Breast epithelium (tissue), 4 donors: ENCODE measurements around the gene UPK2. TPM values are rescaled to one million over a fixed set of nuclear protein-coding genes. Genes with fewer than 3 reads are reported as not detected.

Experiments
- DNase-seq, 2 donors: peaks; one replicate each; pipeline ENCODE4 v3.0.0-alpha.2; 2019; ENCODE audit warnings: low spot score in 2 of 2
- H3K27ac ChIP-seq, 2 donors: fragments of 200-600 bp; sonication (generic) in 1 of 2; one replicate each; pipeline ENCODE4 v1.5.1; 2016 to 2019; ENCODE audit warnings: mild to moderate bottlenecking in 1 of 2
- H3K27me3 ChIP-seq, 2 donors: fragments of 200-600 bp; sonication (generic) in 1 of 2; one replicate each; pipeline versions ENCODE4 v1.5.1 to v1.6.0; 2017 to 2019; ENCODE audit warnings: control low read depth in 1 of 2, mild to moderate bottlenecking in 1 of 2
- H3K36me3 ChIP-seq: fragments of 200-600 bp; one replicate; pipeline ENCODE4 v1.5.1; 2019
- H3K4me1 ChIP-seq, 2 donors: fragments of 200-600 bp; sonication (generic); one replicate each; pipeline ENCODE4 v1.5.1; 2016 to 2019; ENCODE audit warnings: control low read depth in 1 of 2
- H3K4me3 ChIP-seq, 3 donors: fragments of 200-600 bp; sonication (generic); 1 replicate in 2 of 3; 2 replicates in 1 of 3; pipeline ENCODE4 v1.5.1; 2016 to 2019; ENCODE audit warnings: mild to moderate bottlenecking in 3 of 3, moderate library complexity in 2 of 3
- H3K9me3 ChIP-seq, 2 donors: fragments of 200-600 bp; sonication (generic) in 1 of 2; one replicate each; pipeline ENCODE4 v1.5.1; 2016 to 2019; ENCODE audit warnings: control low read depth in 1 of 2
- CTCF ChIP-seq, 3 donors: fragments of 450-650 bp; IDR thresholded peaks; one replicate each; pipeline ENCODE4 v1.5.1; 2016 to 2017; ENCODE audit warnings: antibody characterized with exemption in 3 of 3, mild to moderate bottlenecking in 3 of 3, moderate library complexity in 3 of 3
- POLR2A ChIP-seq: fragments of 450-650 bp; IDR thresholded peaks from one replicate; pipeline ENCODE4 v1.6.1; 2016; ENCODE audit warnings: antibody characterized with exemption, mild to moderate bottlenecking, moderate library complexity
- POLR2AphosphoS5 ChIP-seq, 3 donors: sonication (generic); formaldehyde crosslinking; IDR thresholded peaks; one replicate each; pipeline ENCODE4 v1.6.1; 2017; ENCODE audit warnings: antibody characterized with exemption in 3 of 3
- intact Hi-C: fragments of 100-400 bp; cut with DNase I; formaldehyde crosslinking; loops from one replicate; pipeline ENCODE4 v1.15.1; 2023; ENCODE audit warnings: low total_unique reads
- total RNA-seq, 3 donors: library from RNA; depleted of rRNA; stranded (reverse); fragments of >200 nt; gene quantifications; one replicate each; pipeline ENCODE4 v1.1.0, GENCODE V29; 2016

The UPK2 gene
- total RNA-seq, 3 donors from 2014 or later, result not detected

DNA sequence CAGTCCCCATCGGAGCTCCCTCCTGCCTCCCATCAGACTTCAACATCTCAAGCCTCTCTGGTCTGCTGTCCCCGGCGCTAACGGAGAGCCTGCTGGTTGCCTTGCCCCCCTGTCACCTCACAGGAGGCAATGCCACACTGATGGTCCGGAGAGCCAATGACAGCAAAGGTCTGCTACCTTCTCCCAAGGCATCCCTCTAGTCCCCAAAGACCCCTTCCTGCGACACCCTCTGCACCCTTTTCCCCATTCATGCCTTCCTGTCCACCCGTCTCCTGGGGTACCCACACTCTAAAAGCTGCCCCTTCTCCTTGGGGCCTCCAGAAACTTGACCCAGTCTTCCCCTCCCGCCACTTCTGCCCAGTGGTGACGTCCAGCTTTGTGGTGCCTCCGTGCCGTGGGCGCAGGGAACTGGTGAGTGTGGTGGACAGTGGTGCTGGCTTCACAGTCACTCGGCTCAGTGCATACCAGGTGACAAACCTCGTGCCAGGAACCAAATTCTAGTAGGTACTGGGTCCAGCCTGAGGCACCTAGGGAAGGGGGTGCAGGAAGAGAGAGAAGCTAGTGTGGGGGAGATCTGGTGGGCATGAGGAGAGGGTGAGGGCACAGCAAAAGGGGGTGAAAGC lies 860 bp downstream of the UPK2 start:
- TF ChIP-seq CTCF (IDR thresholded peaks at IDR 0.05) (peak in 1 of 3 donors; percentile 9), POLR2AphosphoS5 (IDR thresholded peaks at IDR 0.05) (no peak)
- no peak overlapping the region for H3K4me3 ChIP-seq
- H3K9me3 ChIP-seq, result no peaks in the 10 kb centered on the region
- H3K36me3 ChIP-seq, result no peaks in the 10 kb centered on the region
- intact Hi-C loops, result loop anchor here (10.0 kb wide), 1 partner anchor 262 kb away; no protein-coding TSS in a partner anchor
- no peak overlapping the region for H3K27ac ChIP-seq
- H3K4me1 ChIP-seq, result no peaks in the 10 kb centered on the region
- no peak for DNase-seq
- H3K27me3 ChIP-seq, result no peaks in the 10 kb centered on the region

DNA sequence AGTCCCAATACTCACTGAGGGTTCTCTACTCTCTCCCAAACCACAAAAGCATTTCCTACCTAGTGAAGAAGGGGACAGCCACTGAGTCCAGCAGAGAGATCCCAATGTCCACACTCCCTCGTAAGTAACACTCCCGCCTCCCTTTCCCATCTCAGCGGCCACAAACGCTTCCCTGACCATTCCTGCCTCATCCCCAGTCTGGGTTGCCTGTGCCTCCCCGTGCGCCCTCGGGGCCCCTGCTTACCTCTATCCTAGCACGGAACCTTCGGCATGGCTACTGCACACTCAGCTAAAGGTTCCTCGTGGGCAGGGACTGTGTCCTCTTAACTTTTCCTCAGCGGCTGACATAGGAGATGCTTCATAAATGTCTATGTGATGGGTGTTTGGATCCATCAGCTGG lies 1.5 kb downstream of the UPK2 start:
- TF ChIP-seq CTCF (IDR thresholded peaks at IDR 0.05), result no peak
- no peaks in the 10 kb centered on the region for H3K4me1 ChIP-seq
- DNase-seq, result no peak
- no peaks in the 10 kb centered on the region for H3K9me3 ChIP-seq
- no peak overlapping the region for H3K4me3 ChIP-seq
- intact Hi-C loops, result loop anchor here (10.0 kb wide), 1 partner anchor 263 kb away; no protein-coding TSS in a partner anchor
- no peak overlapping the region for H3K27ac ChIP-seq
- no peaks in the 10 kb centered on the region for H3K27me3 ChIP-seq
- no peaks in the 10 kb centered on the region for H3K36me3 ChIP-seq

DNA sequence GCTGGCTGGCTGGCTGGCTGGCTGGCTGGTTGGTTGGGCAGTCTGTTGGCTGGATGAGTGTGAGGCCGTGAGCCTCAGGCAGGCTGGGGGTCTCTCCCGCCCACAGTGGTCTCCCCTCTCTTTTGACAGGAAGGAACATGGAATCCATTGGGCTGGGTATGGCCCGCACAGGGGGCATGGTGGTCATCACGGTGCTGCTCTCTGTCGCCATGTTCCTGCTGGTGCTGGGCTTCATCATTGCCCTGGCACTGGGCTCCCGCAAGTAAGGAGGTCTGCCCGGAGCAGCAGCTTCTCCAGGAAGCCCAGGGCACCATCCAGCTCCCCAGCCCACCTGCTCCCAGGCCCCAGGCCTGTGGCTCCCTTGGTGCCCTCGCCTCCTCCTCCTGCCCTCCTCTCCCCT lies 1.9 kb downstream of the UPK2 start:
- no peaks in the 10 kb centered on the region for H3K36me3 ChIP-seq
- no peak for DNase-seq
- no peaks in the 10 kb centered on the region for H3K9me3 ChIP-seq
- H3K27me3 ChIP-seq, result no peaks in the 10 kb centered on the region
- H3K4me3 ChIP-seq, result no peak overlapping the region
- H3K27ac ChIP-seq, result no peak overlapping the region
- intact Hi-C loops, result loop anchor here (10.0 kb wide), 1 partner anchor 263 kb away; no protein-coding TSS in a partner anchor
- H3K4me1 ChIP-seq, result no peaks in the 10 kb centered on the region
- TF ChIP-seq CTCF (IDR thresholded peaks at IDR 0.05) (no peak), POLR2AphosphoS5 (IDR thresholded peaks at IDR 0.05) (no peak), POLR2A (no peak)

DNA sequence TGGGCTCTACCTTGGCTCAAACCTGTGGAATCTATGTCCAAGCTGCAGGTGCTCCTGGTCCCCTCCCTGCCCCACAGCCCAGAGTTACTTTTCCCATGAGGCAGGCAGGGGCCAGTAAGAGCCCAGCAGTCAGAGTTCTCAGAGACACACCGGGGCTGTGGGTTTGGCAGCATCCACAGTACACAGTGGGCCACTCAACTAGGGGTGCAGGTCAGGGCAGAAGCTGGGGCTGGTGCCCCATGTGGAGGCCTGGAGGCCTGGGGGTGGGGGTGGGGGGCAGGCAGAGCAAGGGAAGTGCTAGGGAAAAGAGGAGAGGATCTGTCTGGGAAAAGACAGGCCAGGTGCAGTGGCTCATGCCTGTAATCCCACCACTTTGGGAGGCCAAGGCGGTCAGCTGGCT lies 2.5 kb downstream of the UPK2 start:
- Histone ChIP-seq H3K36me3 (no peaks in the 10 kb centered on the region), H3K9me3 (no peaks in the 10 kb centered on the region), H3K4me1 (no peaks in the 10 kb centered on the region), H3K27me3 (no peaks in the 10 kb centered on the region), H3K4me3 (no peak overlapping the region), H3K27ac (no peak overlapping the region)
- DNase-seq, result no peak
- TF ChIP-seq POLR2AphosphoS5 (IDR thresholded peaks at IDR 0.05) (no peak), CTCF (IDR thresholded peaks at IDR 0.05) (no peak), POLR2A (no peak)
- intact Hi-C loops, result loop anchor here (10.0 kb wide), 1 partner anchor 264 kb away; no protein-coding TSS in a partner anchor

- Histone ChIP-seq H3K4me1 (no peaks in the 10 kb centered on the region), H3K36me3 (no peaks in the 10 kb centered on the region), H3K27me3 (no peaks in the 10 kb centered on the region), H3K4me3 (no peak overlapping the region), H3K27ac (no peak overlapping the region), H3K9me3 (no peaks in the 10 kb centered on the region)
- TF ChIP-seq POLR2AphosphoS5 (IDR thresholded peaks at IDR 0.05) (no peak), POLR2A (no peak), CTCF (IDR thresholded peaks at IDR 0.05) (no peak)
- intact Hi-C loops, result no loop called here
- DNase-seq, result no peak
Measured at GRCh38 chr11:118961189-118961588, 5.1 kb downstream of the UPK2 start.
